ENCODE data around the gene POU4F2. TPM values are rescaled to one million over a fixed set of nuclear protein-coding genes. Genes with fewer than 3 reads are reported as not detected.

The POU4F2 gene
- total RNA-seq, 1 experiment from 2014 or later, result not detected

- no TSS peak for BruUV-seq (replicated peaks)
- no peak for DNase-seq (ENCODE audit: unreplicated experiment)
- H3K4me1 Mint-ChIP-seq (ENCODE audit: insufficient read depth, unreplicated experiment), result no peaks in the 10 kb centered on the region
Observed at GRCh38 chr4:146632770-146633470, 5.8 kb upstream of the POU4F2 start.

DNA sequence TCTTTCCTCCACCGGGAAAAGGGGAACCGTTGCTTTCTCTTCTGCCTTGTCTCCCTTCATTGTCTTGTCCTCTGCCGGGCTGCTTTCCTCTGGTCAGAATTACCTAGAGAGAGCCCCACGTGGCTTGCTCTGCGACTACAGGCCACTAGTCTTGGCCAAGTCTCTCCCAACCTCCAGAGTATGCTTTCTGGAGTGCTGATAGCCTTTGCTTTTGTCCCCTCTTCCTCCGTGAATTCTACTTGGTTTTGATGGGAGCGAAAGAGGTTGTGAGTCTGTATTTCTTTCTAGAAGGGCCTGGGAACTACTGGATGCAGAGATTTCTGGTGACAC is 5.3 kb upstream of the POU4F2 start:
- no peak for DNase-seq (ENCODE audit: unreplicated experiment)
- ChIA-PET POLR2A (no interaction called here), CTCF (no interaction called here)
- H3K4me3 Mint-ChIP-seq (ENCODE audit: unreplicated experiment), result no peak overlapping the region
- TF ChIP-seq, protein P1, sequence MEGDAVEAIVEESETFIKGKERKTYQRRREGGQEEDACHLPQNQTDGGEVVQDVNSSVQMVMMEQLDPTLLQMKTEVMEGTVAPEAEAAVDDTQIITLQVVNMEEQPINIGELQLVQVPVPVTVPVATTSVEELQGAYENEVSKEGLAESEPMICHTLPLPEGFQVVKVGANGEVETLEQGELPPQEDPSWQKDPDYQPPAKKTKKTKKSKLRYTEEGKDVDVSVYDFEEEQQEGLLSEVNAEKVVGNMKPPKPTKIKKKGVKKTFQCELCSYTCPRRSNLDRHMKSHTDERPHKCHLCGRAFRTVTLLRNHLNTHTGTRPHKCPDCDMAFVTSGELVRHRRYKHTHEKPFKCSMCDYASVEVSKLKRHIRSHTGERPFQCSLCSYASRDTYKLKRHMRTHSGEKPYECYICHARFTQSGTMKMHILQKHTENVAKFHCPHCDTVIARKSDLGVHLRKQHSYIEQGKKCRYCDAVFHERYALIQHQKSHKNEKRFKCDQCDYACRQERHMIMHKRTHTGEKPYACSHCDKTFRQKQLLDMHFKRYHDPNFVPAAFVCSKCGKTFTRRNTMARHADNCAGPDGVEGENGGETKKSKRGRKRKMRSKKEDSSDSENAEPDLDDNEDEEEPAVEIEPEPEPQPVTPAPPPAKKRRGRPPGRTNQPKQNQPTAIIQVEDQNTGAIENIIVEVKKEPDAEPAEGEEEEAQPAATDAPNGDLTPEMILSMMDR (IDR thresholded peaks at IDR 0.05; ENCODE audit: unreplicated experiment), result no peak
- no peak overlapping the region for H3K27ac Mint-ChIP-seq (ENCODE audit: low read depth, unreplicated experiment)
- peaks cover 100% of the 10 kb centered on the region for H3K27me3 Mint-ChIP-seq (ENCODE audit: insufficient read depth, unreplicated experiment)
- no peaks in the 10 kb centered on the region for H3K4me1 Mint-ChIP-seq (ENCODE audit: insufficient read depth, unreplicated experiment)
- H3K9me3 Mint-ChIP-seq (ENCODE audit: unreplicated experiment), result no peaks in the 10 kb centered on the region
- no TSS peak for BruUV-seq (replicated peaks)
- intact Hi-C loops (cut with micrococcal nuclease), result loop anchor here (10.0 kb wide), 1 partner anchor 109 kb away; the partner anchor contains the start of gene SLC10A7
- no peaks in the 10 kb centered on the region for H3K36me3 Mint-ChIP-seq (ENCODE audit: insufficient read depth, unreplicated experiment)

More at GRCh38 chr4:146632770-146633470, 5.8 kb upstream of the POU4F2 start:
- intact Hi-C loops (cut with micrococcal nuclease), result loop anchor here (10.0 kb wide), 1 partner anchor 108 kb away; the partner anchor contains the start of gene SLC10A7
- POLR2A ChIA-PET, result no interaction called here
- Mint-ChIP-seq H3K27ac (ENCODE audit: low read depth, unreplicated experiment) (no peak overlapping the region), H3K27me3 (ENCODE audit: insufficient read depth, unreplicated experiment) (peaks cover 100% of the 10 kb centered on the region), H3K4me3 (ENCODE audit: unreplicated experiment) (no peak overlapping the region), H3K36me3 (ENCODE audit: insufficient read depth, unreplicated experiment) (no peaks in the 10 kb centered on the region), H3K9me3 (ENCODE audit: unreplicated experiment) (no peaks in the 10 kb centered on the region)
- TF ChIP-seq, protein P1 (IDR thresholded peaks at IDR 0.05; ENCODE audit: unreplicated experiment), result no peak
- CTCF ChIA-PET, result no interaction called here

GRCh38 chr4:146634825-146635224 is 3.9 kb upstream of the POU4F2 start:
- no peak overlapping the region for H3K27ac Mint-ChIP-seq (ENCODE audit: low read depth, unreplicated experiment)

GRCh38 chr4:146637621-146638332 is 916 bp upstream of the POU4F2 start:
- CTCF ChIA-PET, result no interaction called here
- H3K36me3 Mint-ChIP-seq (ENCODE audit: insufficient read depth, unreplicated experiment), result no peaks in the 10 kb centered on the region
- peaks cover 1% of the 10 kb centered on the region for H3K4me1 Mint-ChIP-seq (ENCODE audit: insufficient read depth, unreplicated experiment)
- POLR2A ChIA-PET, result no interaction called here
- no TSS peak for BruUV-seq (replicated peaks)
- TF ChIP-seq, protein P1 (IDR thresholded peaks at IDR 0.05; ENCODE audit: unreplicated experiment), result no peak
- H3K9me3 Mint-ChIP-seq (ENCODE audit: unreplicated experiment), result peaks cover 7% of the 10 kb centered on the region
- H3K27ac Mint-ChIP-seq (ENCODE audit: low read depth, unreplicated experiment), result no peak overlapping the region
- intact Hi-C loops (cut with micrococcal nuclease), result loop anchor here (10.0 kb wide), 1 partner anchor 113 kb away; the partner anchor contains the start of gene SLC10A7
- peaks cover 69% of the 10 kb centered on the region for H3K27me3 Mint-ChIP-seq (ENCODE audit: insufficient read depth, unreplicated experiment)
- DNase-seq (ENCODE audit: unreplicated experiment), result no peak
- H3K4me3 Mint-ChIP-seq (ENCODE audit: unreplicated experiment), result no peak overlapping the region

More at GRCh38 chr4:146634825-146635224, 3.9 kb upstream of the POU4F2 start:
- intact Hi-C loops (cut with micrococcal nuclease), result loop anchor here (10.0 kb wide), 1 partner anchor 110 kb away; the partner anchor contains the start of gene SLC10A7
- H3K36me3 Mint-ChIP-seq (ENCODE audit: insufficient read depth, unreplicated experiment), result no peaks in the 10 kb centered on the region
- H3K4me1 Mint-ChIP-seq (ENCODE audit: insufficient read depth, unreplicated experiment), result no peaks in the 10 kb centered on the region
- DNase-seq (ENCODE audit: unreplicated experiment), result no peak
- H3K4me3 Mint-ChIP-seq (ENCODE audit: unreplicated experiment), result no peak overlapping the region
- BruUV-seq (replicated peaks), result no TSS peak
- ChIA-PET CTCF (no interaction called here), POLR2A (no interaction called here)
- TF ChIP-seq, protein P1 (IDR thresholded peaks at IDR 0.05; ENCODE audit: unreplicated experiment), result no peak
- peaks cover 87% of the 10 kb centered on the region for H3K27me3 Mint-ChIP-seq (ENCODE audit: insufficient read depth, unreplicated experiment)
- peaks cover 7% of the 10 kb centered on the region for H3K9me3 Mint-ChIP-seq (ENCODE audit: unreplicated experiment)

All from MCF 10A (cell line).